Endodermal cell (in vitro differentiated cells): ENCODE results near the gene WDR86. TPM values are rescaled to one million over a fixed set of nuclear protein-coding genes. Genes with fewer than 3 reads are reported as not detected.

Experiments
- DNase-seq: peaks from one replicate; pipeline ENCODE4 v3.0.0-alpha.2; 2017
- H3K27ac ChIP-seq: 2 replicates; pipeline ENCODE4 v1.5.1; 2013; ENCODE audit warnings: mild to moderate bottlenecking, low read depth, low read length, moderate library complexity
- H3K27me3 ChIP-seq: 2 replicates; pipeline ENCODE4 v1.6.1; 2013; ENCODE audit warnings: mild to moderate bottlenecking, low read length, moderate library complexity; ENCODE audit not compliant: insufficient read depth, control insufficient read depth, poor library complexity, severe bottlenecking
- H3K36me3 ChIP-seq: 2 replicates; pipeline ENCODE4 v1.7.0; 2013; ENCODE audit warnings: mild to moderate bottlenecking, low read length, moderate library complexity; ENCODE audit not compliant: control insufficient read depth, insufficient read depth
- H3K4me1 ChIP-seq: one replicate; pipeline ENCODE4 v1.7.0; 2013; ENCODE audit warnings: low read length; ENCODE audit not compliant: control insufficient read depth, insufficient read depth
- H3K4me3 ChIP-seq: 2 replicates; pipeline ENCODE4 v1.5.1; 2013; ENCODE audit warnings: mild to moderate bottlenecking, low read length, moderate library complexity
- H3K9ac ChIP-seq: 2 replicates; pipeline ENCODE4 v1.6.1; 2013; ENCODE audit warnings: mild to moderate bottlenecking, low read length, moderate library complexity; ENCODE audit not compliant: poor library complexity, severe bottlenecking; ENCODE audit errors: extremely low read depth
- H3K9me3 ChIP-seq: 2 replicates; pipeline ENCODE4 v1.6.1; 2013; ENCODE audit warnings: mild to moderate bottlenecking, low read length, moderate library complexity; ENCODE audit not compliant: control insufficient read depth
- H3K27ac Mint-ChIP-seq: 2 replicates; pipeline ENCODE4 v1.8.0; 2020; ENCODE audit warnings: mixed read lengths
- H3K27me3 Mint-ChIP-seq: 2 replicates; pipeline ENCODE4 v1.8.0; 2021; ENCODE audit warnings: mild to moderate bottlenecking, mixed read lengths; ENCODE audit not compliant: insufficient read depth
- H3K36me3 Mint-ChIP-seq: 2 replicates; pipeline ENCODE4 v1.8.0; 2020; ENCODE audit warnings: low read depth, mixed read lengths
- H3K4me1 Mint-ChIP-seq: 2 replicates; pipeline ENCODE4 v1.8.0; 2020; ENCODE audit warnings: mixed read lengths
- H3K4me3 Mint-ChIP-seq: 2 replicates; pipeline ENCODE4 v1.8.0; 2020; ENCODE audit warnings: mild to moderate bottlenecking, moderate library complexity, mixed read lengths
- H3K9me3 Mint-ChIP-seq: 2 replicates; pipeline ENCODE4 v1.8.0; 2020; ENCODE audit warnings: mild to moderate bottlenecking, mixed read lengths
- WGBS, 2 experiments: methylation state at CpG; one replicate each; pipeline versions ENCODE4 v1.1.5 to v1.1.7; 2013; ENCODE audit warnings: missing lambda C conversion rate in 2 of 2, mixed read lengths in 1 of 2; ENCODE audit not compliant: insufficient coverage in 1 of 2, insufficient read length in 1 of 2; 5-methylcytosine and 5-hydroxymethylcytosine counted together
- total RNA-seq, 2 donors: library from RNA; stranded (reverse); fragmentation: NEBNext Ultra II Directional in 1 of 2; extraction: Animal tissue kit (Norgen Biotek cat#: 25700) in 1 of 2; gene quantifications; 2 replicates in 1 of 2; 3 replicates in 1 of 2; pipeline ENCODE4 v1.2.1, GENCODE V29; 2021
- TF ChIP-seq, protein P1 (sequence below): fragments of 200-600 bp; sonication (generic); conservative IDR thresholded peaks from 2 replicates; pipeline ENCODE4 v1.5.0; 2021; ENCODE audit warnings: antibody characterized with exemption, mild to moderate bottlenecking

The WDR86 gene
- total RNA-seq, 2 donors from 2014 or later: 83.3 to 94.2 TPM

DNA sequence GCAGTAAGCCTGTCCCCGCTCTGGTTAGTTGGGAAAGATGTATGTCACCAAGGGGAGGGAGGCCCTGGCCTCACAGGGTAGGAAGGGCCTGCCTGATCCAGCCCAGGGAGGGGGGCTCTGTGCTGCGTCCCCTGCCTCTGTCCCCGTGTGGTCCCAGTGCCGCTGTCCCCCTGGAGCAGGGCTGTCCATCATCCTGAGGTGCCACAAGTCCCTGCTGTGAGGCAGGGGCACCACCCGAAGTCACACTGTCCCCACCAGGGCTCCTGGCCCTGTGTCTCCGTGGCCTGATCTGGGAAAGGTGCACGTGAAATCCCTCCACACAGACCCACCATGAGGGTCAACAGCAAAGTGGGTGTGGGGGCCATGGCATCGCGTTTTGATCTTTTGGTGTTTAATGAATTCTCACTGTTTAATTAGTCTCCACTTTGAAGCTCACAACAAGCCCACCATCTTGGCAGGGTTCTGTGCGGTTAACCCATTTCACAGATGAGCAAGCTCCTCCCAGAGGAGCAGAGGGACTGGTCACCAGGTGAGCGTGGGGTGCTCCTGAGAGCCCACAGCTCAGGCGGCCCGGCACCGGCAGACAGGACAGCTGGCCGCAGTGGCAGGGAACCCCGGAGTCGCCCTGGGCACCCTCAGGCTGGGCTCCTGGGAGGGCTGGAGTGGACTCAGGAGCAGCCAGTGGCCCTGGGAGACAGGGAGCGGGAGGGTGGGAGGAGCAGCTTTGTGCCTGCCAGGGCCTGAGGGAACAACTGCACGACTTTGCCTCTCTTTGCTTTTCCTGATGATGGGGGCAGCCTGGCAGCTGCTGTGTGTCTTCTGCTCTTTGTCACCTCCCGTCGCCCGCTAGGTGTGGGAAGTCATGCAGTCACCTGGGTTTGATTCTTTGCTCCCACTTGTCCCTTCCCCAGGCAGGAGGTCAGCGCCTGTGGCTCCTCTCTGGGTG, 42.1 kb upstream of the WDR86 start:
- WGBS, 2 experiments: 88 to 93% methylated on average over 15 to 23 of the region's 23 CpGs
- no peaks in the 10 kb centered on the region for H3K4me1 ChIP-seq
- Mint-ChIP-seq H3K27me3 (peaks cover 8% of the 10 kb centered on the region), H3K9me3 (no peaks in the 10 kb centered on the region), H3K4me1 (peaks cover under 1% of the 10 kb centered on the region), H3K4me3 (no peak overlapping the region), H3K36me3 (no peaks in the 10 kb centered on the region), H3K27ac (no peak overlapping the region)
- no peak overlapping the region for H3K4me3 ChIP-seq
- H3K27ac ChIP-seq: no peak overlapping the region
- no peaks in the 10 kb centered on the region for H3K9me3 ChIP-seq
- no peak for DNase-seq
- H3K36me3 ChIP-seq: no peaks in the 10 kb centered on the region
- no peaks in the 10 kb centered on the region for H3K27me3 ChIP-seq
- no peak overlapping the region for H3K9ac ChIP-seq
- TF ChIP-seq, protein P1, sequence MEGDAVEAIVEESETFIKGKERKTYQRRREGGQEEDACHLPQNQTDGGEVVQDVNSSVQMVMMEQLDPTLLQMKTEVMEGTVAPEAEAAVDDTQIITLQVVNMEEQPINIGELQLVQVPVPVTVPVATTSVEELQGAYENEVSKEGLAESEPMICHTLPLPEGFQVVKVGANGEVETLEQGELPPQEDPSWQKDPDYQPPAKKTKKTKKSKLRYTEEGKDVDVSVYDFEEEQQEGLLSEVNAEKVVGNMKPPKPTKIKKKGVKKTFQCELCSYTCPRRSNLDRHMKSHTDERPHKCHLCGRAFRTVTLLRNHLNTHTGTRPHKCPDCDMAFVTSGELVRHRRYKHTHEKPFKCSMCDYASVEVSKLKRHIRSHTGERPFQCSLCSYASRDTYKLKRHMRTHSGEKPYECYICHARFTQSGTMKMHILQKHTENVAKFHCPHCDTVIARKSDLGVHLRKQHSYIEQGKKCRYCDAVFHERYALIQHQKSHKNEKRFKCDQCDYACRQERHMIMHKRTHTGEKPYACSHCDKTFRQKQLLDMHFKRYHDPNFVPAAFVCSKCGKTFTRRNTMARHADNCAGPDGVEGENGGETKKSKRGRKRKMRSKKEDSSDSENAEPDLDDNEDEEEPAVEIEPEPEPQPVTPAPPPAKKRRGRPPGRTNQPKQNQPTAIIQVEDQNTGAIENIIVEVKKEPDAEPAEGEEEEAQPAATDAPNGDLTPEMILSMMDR: no peak

DNA sequence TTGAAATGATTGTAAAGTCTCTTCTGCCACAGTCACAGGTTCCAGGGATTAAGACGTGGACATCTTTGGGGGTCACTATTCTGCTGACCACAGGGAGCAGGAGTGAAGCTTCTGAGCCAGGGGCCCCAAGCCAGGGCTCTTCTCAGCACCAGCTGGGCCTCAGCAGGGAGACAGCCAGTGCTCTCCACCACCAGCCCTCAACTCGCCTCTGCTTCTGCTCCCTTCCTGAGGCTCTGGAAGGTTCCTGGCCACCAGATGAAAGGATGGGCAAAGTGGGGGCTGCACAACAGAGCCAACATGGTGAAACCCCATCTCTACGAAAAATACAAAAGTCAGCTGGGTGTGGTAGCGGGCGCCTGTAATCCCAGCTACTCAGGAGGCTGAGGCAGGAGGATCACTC, 41.3 kb upstream of the WDR86 start:
- Mint-ChIP-seq H3K36me3 (no peaks in the 10 kb centered on the region), H3K4me1 (no peaks in the 10 kb centered on the region), H3K27me3 (peaks cover 12% of the 10 kb centered on the region), H3K27ac (no peak overlapping the region), H3K4me3 (no peak overlapping the region), H3K9me3 (no peaks in the 10 kb centered on the region)
- WGBS, 2 experiments: 76 to 90% methylated on average over 5 of the region's 5 CpGs
- Histone ChIP-seq H3K4me1 (no peaks in the 10 kb centered on the region), H3K36me3 (no peaks in the 10 kb centered on the region), H3K27ac (no peak overlapping the region), H3K4me3 (no peak overlapping the region), H3K9me3 (no peaks in the 10 kb centered on the region), H3K9ac (no peak overlapping the region), H3K27me3 (no peaks in the 10 kb centered on the region)
- TF ChIP-seq, protein P1: no peak
- DNase-seq: no peak

DNA sequence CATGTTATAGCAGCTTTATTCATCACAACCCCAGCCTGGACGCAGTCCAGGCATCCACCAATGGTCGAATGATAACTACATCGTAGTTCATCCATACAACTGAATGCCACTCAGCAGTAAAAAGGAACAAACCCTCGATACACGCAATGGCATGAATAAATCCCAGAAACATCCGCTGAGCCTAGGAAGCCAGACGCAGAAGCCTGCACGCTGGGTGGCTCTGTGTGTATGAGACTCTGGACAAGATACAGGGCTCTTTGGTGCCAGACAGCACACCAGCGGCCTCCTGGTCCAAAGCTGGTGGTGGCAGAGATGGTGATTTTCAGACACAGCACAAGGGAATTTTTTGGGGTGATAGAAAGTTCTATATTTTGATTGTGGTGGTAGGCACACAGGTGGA, 40.2 kb upstream of the WDR86 start:
- H3K9ac ChIP-seq: no peak overlapping the region
- Mint-ChIP-seq H3K27ac (no peak overlapping the region), H3K27me3 (peaks cover 12% of the 10 kb centered on the region), H3K4me1 (no peaks in the 10 kb centered on the region), H3K4me3 (no peak overlapping the region), H3K9me3 (no peaks in the 10 kb centered on the region), H3K36me3 (no peaks in the 10 kb centered on the region)
- DNase-seq: no peak
- no peaks in the 10 kb centered on the region for H3K9me3 ChIP-seq
- 95 to 96% methylated on average over 9 of the region's 9 CpGs for WGBS, 2 experiments
- no peaks in the 10 kb centered on the region for H3K36me3 ChIP-seq
- no peak overlapping the region for H3K4me3 ChIP-seq
- H3K27me3 ChIP-seq: no peaks in the 10 kb centered on the region
- H3K27ac ChIP-seq: no peak overlapping the region
- TF ChIP-seq, protein P1: no peak
- no peaks in the 10 kb centered on the region for H3K4me1 ChIP-seq
